GM08714 (cell line): ENCODE results near the gene SCARF1.

Experiments used
- H3K4me3 ChIP-seq: fragments of 200-500 bp; sonication (Bioruptor generic); 2 replicates; pipeline ENCODE4 v1.5.1; 2014; ENCODE audit warnings: mild to moderate bottlenecking, low read length, inconsistent platforms
- ZNF274 ChIP-seq: IDR thresholded peaks from 2 replicates; pipeline ENCODE4 v1.6.1; 2012; ENCODE audit warnings: mild to moderate bottlenecking, low read depth, low read length

Gene SCARF1

DNA sequence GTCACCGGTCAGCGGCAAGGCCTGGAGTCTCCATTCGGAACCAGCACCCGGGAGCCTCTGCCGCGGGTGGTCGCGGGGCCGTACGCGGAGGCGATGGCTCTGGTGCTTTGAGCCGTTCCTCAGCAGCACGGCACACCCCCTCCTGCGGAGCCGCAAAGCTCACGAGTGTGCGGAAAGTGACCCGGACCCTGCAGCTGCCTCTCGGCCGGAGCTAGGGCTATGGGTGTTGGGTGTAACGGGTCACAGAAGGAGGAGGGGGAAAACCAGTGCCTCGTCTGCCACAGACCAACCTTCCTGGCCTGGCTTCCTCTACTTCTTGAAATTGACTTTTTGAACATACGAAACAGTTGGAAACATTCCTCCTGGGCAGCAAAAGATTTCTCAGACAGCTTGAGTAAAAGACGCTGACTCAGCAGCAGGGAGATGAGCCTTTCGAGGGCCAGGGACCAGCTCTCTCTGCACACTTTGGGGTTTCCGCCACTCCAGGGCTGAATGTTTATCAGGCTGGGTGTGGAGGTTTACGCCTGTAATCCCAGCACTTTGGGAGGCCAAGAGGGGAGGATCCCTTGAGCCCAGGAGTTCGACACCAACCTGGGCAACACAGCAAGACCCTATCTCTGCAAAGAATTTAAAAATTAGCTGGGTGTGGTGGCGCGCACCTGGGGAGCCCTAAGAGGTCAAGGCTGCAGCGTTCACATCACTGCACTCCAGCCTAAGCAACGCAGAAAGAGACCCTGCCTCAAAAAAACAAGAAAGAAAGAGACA lies 56.5 kb downstream of the SCARF1 start:
- no peak for TF ChIP-seq ZNF274
- H3K4me3 ChIP-seq, result no peak overlapping the region

DNA sequence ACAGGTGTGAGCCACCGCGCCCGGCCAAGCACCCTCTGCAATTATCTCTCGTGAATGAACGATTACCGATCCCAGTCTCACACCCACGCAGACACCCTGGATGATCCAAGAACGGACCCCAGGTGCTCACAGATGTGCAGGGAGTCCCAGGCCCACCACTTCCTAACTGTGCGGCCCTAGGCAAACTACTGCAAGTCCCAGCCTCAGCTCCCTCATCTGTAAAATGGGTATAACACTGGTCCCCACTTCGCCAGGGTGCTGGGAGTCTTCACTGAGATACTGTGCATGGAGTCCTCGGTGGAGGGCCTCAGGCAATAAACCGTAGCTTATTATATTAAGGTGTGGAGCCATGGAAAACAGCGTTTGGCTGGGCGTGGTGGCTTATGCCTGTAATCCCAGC lies 61.4 kb downstream of the SCARF1 start:
- H3K4me3 ChIP-seq, result no peak overlapping the region
- TF ChIP-seq ZNF274, result no peak
